ENCODE results near the gene CELA1.

CELA1 gene

DNA sequence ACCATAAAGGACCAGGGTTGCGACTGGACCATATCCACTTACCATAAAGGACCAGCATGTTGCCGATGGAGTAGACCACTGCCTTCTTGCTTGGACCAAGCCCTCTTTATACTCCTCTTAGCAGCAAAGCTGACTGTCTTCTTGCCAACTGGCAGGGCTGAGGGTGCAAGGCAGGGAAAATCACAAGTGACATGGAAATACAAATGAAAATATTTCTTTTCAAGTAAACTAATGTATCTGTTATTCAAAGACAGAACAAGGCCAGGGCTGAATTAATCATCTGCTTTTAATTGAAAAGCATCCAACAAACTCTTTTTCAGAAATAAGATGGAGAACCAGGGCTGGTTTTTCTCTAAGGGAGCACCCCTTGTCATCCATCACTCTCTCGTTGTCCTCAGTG, at the start of gene CELA1:
Gene CELA1, minus strand, starts transcription at position 99 of the 400 bp plus-strand sequence. Its CDS starts 41 bp downstream, at position 58.
- H3K4me3 ChIP-seq (ENCODE audit: low read depth, low read length), result no peak within 1 kb of the TSS
- TF ChIP-seq, protein P1, sequence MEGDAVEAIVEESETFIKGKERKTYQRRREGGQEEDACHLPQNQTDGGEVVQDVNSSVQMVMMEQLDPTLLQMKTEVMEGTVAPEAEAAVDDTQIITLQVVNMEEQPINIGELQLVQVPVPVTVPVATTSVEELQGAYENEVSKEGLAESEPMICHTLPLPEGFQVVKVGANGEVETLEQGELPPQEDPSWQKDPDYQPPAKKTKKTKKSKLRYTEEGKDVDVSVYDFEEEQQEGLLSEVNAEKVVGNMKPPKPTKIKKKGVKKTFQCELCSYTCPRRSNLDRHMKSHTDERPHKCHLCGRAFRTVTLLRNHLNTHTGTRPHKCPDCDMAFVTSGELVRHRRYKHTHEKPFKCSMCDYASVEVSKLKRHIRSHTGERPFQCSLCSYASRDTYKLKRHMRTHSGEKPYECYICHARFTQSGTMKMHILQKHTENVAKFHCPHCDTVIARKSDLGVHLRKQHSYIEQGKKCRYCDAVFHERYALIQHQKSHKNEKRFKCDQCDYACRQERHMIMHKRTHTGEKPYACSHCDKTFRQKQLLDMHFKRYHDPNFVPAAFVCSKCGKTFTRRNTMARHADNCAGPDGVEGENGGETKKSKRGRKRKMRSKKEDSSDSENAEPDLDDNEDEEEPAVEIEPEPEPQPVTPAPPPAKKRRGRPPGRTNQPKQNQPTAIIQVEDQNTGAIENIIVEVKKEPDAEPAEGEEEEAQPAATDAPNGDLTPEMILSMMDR (IDR thresholded peaks at IDR 0.05; ENCODE audit: low read depth, low read length), result no peak

- no peak overlapping the region for H3K4me3 ChIP-seq (ENCODE audit: low read depth, low read length)
- TF ChIP-seq, protein P1 (IDR thresholded peaks at IDR 0.05; ENCODE audit: low read depth, low read length), result no peak
Measured at GRCh38 chr12:51395283-51396230, 49.1 kb upstream of the CELA1 start.

- H3K4me3 ChIP-seq (ENCODE audit: low read depth, low read length), result no peak overlapping the region
- TF ChIP-seq, protein P1 (IDR thresholded peaks at IDR 0.05; ENCODE audit: low read depth, low read length), result no peak
Measured at GRCh38 chr12:51393676-51394545, 47.4 kb upstream of the CELA1 start.

GRCh38 chr12:51392556-51393237, 46.2 kb upstream of the CELA1 start:
- TF ChIP-seq, protein P1 (IDR thresholded peaks at IDR 0.05; ENCODE audit: low read depth, low read length), result no peak
- no peak overlapping the region for H3K4me3 ChIP-seq (ENCODE audit: low read depth, low read length)

GRCh38 chr12:51391283-51392123, 45.0 kb upstream of the CELA1 start, which contains the start of gene GALNT6:
TSS of gene GALNT6 (minus strand) at chr12:51391406. CDS start at chr12:51379781, 11,625 bp downstream.
- TF ChIP-seq, protein P1 (IDR thresholded peaks at IDR 0.05; ENCODE audit: low read depth, low read length), result no peak
- peak within 1 kb of the TSS; percentile 67 for H3K4me3 ChIP-seq (ENCODE audit: low read depth, low read length)

DNA sequence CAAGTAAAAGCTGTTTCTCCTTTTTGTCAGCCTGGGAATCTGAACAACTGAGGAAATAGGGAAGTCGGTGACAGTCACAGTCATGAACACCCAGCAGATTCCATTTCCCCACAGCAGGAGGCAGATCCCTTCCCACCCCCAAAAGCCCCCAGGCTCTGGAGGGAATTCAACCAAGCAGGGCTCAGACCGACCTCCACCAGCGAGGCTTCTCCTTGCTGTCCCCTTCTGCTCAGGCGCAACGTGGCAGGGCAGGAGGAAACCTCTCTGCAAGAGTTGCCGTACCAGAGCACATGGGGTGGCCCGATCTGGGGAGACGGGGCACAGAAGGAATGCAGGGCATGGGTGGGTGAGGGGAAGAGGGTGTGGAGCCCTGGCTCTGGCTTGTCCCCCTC, 44.4 kb upstream of the CELA1 start:
- TF ChIP-seq, protein P1 (IDR thresholded peaks at IDR 0.05; ENCODE audit: low read depth, low read length), result no peak

More for the DNA sequence above, 44.4 kb upstream of the CELA1 start:
- peak overlapping the region; percentile 67 for H3K4me3 ChIP-seq (ENCODE audit: low read depth, low read length)

Measured in WI38 (cell line).